GM12878 (cell line): ENCODE results near the gene HDAC7.
"Not testable (repeated sequence)": the region's sequence is repeated elsewhere in the genome, so short reads cannot be mapped to it uniquely, and the experiment has no call there.

ENCODE experiments used
- HCFC1 ChIP-seq: fragments of 150-350 bp; IDR thresholded peaks from 2 replicates; pipeline ENCODE4 v1.6.1; 2014; ENCODE audit warnings: low read length
- IKZF2 ChIP-seq, 2 experiments: fragments of 450-650 bp; IDR thresholded peaks; 2 replicates each; pipeline ENCODE4 v1.6.1; 2017; ENCODE audit warnings: mild to moderate bottlenecking in 2 of 2, moderate library complexity in 2 of 2
- JUND ChIP-seq: IDR thresholded peaks from 2 replicates; pipeline ENCODE4 v1.6.1; 2012; ENCODE audit warnings: low read depth, mild to moderate bottlenecking, low read length, improper control_type of control experiment, moderate library complexity
- POLR2AphosphoS5 ChIP-seq: IDR thresholded peaks from 2 replicates; pipeline ENCODE4 v1.6.1; 2011; ENCODE audit warnings: mild to moderate bottlenecking, low read length, inconsistent platforms
- REST ChIP-seq: IDR thresholded peaks from 2 replicates; pipeline ENCODE4 v1.6.1; 2012; ENCODE audit warnings: mild to moderate bottlenecking, low read depth, low read length
- TF ChIP-seq, protein P1 (sequence below), 3 experiments: IDR thresholded peaks in 2 of 3; conservative IDR thresholded peaks in 1 of 3; 2 replicates each; pipeline ENCODE4 v1.5.1; 2011; ENCODE audit warnings: low read depth in 3 of 3, low read length in 3 of 3, mild to moderate bottlenecking in 3 of 3, control low read depth in 2 of 3, moderate library complexity in 2 of 3, inconsistent platforms in 1 of 3, mixed read lengths in 1 of 3; ENCODE audit not compliant: control insufficient read depth in 2 of 3, insufficient read depth in 1 of 3; ENCODE audit errors: extremely low read depth in 1 of 3
- TF ChIP-seq, protein P2 (sequence below): IDR thresholded peaks from 2 replicates; pipeline ENCODE4 v1.6.1; 2011; ENCODE audit warnings: low read depth, mild to moderate bottlenecking, low read length, moderate library complexity, borderline replicate concordance; ENCODE audit errors: extremely low read depth

DNA sequence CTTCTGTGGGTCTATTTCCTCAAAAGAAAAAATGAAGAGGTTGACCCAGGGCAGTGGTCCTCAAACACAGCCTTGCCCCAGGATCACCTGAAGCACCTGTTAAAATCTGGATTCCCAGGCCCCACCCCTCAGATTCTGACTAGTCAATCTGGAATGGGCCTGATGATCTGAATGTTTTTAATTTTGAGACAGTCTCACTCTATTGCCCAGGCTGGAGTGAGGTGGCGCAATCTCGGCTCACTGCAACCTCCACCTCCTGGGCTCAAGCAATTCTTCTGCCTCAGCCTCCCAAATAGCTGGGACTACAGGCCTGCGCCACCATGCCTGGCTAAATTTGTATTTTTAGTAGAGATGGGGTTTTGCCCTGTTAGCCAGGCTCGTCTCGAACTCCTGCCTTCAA lies 4.3 kb downstream of the HDAC7 start:
- TF ChIP-seq IKZF2 (IDR thresholded peaks at IDR 0.05); JUND; REST; HCFC1; POLR2AphosphoS5: not testable (repeated sequence)
- TF ChIP-seq, protein P1, sequence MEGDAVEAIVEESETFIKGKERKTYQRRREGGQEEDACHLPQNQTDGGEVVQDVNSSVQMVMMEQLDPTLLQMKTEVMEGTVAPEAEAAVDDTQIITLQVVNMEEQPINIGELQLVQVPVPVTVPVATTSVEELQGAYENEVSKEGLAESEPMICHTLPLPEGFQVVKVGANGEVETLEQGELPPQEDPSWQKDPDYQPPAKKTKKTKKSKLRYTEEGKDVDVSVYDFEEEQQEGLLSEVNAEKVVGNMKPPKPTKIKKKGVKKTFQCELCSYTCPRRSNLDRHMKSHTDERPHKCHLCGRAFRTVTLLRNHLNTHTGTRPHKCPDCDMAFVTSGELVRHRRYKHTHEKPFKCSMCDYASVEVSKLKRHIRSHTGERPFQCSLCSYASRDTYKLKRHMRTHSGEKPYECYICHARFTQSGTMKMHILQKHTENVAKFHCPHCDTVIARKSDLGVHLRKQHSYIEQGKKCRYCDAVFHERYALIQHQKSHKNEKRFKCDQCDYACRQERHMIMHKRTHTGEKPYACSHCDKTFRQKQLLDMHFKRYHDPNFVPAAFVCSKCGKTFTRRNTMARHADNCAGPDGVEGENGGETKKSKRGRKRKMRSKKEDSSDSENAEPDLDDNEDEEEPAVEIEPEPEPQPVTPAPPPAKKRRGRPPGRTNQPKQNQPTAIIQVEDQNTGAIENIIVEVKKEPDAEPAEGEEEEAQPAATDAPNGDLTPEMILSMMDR (IDR thresholded peaks at IDR 0.05 in 2 of 3, conservative IDR thresholded peaks at IDR 0.05 in 1 of 3; ENCODE audit: control insufficient read depth in 2 of 3, extremely low read depth in 1 of 3, insufficient read depth in 1 of 3, low read depth in 3 of 3, low read length in 3 of 3): not testable (repeated sequence)
- TF ChIP-seq, protein P2, sequence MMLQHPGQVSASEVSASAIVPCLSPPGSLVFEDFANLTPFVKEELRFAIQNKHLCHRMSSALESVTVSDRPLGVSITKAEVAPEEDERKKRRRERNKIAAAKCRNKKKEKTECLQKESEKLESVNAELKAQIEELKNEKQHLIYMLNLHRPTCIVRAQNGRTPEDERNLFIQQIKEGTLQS: not testable (repeated sequence)
